GM21786 (cell line): ENCODE measurements around the gene A4GALT.

ENCODE experiments used
- ATAC-seq: cut with Tn5 transposase; IDR thresholded peaks from one replicate; pipeline ENCODE4 v1.9.1; 2021; ENCODE audit not compliant: unreplicated experiment

Gene A4GALT

GRCh38 chr22:42704896-42705295, 15.8 kb downstream of the A4GALT start:
- no peak for ATAC-seq

DNA sequence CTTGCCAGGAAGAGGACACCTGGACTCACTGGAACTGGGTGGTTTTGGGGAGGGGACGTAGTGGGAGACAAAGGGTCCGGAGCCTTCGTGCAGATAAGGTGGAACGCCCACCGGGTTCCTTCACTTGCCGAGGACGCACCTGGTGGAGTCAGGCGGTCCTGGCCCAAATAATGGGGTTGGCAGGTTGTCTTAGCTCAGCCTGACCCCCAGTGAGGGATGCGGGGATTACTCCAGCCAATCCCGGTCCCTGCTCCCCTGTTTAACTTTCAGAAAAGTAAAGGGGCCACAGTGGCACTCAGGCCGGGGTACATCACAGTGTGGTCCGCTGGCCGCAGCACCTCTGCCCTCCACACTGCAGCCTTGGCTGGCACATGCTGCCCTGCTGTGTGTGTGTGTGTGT, 18.0 kb downstream of the A4GALT start:
- no peak for ATAC-seq

- ATAC-seq, result no peak
These were observed 19.0 kb downstream of the A4GALT start for GRCh38 chr22:42701694-42702093.

- no peak for ATAC-seq
These were observed 19.8 kb downstream of the A4GALT start for GRCh38 chr22:42700901-42701300.

DNA sequence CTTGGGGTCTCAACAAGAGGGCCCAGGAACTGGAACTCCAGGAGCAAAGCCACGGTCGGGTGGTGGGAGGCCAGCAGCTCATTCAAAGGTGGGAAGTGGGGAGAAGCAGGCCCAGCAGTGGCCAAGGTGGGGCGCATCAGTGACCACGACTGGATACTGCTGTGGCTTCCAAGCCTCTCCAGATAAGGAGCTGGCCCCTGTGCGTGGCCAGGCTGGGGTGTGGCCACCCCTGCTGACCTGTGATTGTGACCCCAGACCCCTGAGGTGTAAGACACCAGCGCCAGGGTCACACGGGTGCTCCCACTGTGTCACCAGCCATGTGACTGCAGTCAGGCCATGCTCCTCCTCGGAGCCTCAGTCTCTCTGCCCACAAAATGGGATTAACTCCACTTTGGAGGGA, 20.3 kb downstream of the A4GALT start:
- no peak for ATAC-seq

DNA sequence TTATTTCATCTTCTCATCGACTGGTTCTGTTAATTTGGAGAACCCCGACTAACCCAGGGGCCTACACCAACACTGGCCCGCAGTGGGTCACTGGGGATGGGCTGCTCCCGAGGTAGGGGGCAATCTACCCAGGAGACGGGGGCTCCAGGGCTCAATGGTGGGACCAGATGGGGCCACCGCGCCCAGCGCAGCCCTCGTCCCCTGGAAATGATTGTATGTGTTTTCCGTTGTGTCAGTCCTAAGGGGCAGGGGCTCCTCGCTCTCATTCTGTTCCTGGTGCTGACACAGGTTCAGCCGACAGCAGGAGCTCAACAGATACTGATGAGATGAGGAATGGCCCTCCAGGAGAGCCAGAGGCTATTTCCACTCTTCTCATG, 20.7 kb downstream of the A4GALT start:
- no peak for ATAC-seq

- no peak for ATAC-seq
These were observed 21.2 kb downstream of the A4GALT start for GRCh38 chr22:42699281-42699975.

DNA sequence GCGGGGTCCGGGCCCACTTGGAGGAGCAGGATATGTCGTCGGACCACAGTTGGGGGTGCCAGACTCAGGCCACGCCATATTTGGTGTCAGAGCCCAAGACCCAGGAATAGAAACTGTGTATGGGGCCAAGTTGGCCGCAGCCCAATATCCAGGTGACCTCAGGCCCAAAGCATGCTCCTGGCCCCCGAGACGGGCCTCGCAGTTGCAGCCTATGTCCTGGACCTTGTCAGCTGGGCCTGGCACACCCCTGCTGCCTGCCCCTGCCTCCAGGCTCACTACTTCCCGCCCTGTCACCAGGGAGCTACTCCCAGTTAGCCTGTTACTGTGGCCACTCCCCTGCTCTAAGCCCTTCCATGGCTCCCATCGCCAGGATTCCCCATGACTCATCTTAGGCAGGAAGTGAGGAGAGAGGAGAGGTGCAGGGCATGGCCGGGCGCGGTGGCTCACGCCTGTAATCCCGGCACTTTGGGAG, 23.1 kb downstream of the A4GALT start:
- ATAC-seq, result no peak

- ATAC-seq, result no peak
These were observed 24.2 kb downstream of the A4GALT start for GRCh38 chr22:42696331-42696967.

DNA sequence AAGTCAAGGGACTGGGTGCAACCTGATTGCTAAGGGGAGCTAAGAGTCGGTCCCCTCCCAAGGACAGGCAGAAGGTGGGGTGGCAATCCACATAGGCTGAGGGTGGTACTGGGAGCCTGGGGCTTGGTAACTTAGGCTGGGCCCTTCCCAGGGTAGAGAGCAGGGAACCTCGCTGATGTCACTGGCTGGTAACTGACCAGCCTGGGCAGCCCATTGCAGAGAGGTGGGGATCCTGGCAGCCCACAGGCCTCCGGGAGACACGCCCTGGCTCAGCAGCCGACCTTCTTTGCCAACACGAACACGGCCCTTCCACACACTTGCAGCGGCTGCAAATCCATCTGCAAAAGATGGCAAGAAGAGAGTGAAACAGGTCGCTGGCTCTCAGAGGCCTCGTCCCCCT, 25.4 kb downstream of the A4GALT start:
- ATAC-seq, result no peak

- ATAC-seq, result no peak
These were observed 26.6 kb downstream of the A4GALT start for GRCh38 chr22:42693763-42694683.

DNA sequence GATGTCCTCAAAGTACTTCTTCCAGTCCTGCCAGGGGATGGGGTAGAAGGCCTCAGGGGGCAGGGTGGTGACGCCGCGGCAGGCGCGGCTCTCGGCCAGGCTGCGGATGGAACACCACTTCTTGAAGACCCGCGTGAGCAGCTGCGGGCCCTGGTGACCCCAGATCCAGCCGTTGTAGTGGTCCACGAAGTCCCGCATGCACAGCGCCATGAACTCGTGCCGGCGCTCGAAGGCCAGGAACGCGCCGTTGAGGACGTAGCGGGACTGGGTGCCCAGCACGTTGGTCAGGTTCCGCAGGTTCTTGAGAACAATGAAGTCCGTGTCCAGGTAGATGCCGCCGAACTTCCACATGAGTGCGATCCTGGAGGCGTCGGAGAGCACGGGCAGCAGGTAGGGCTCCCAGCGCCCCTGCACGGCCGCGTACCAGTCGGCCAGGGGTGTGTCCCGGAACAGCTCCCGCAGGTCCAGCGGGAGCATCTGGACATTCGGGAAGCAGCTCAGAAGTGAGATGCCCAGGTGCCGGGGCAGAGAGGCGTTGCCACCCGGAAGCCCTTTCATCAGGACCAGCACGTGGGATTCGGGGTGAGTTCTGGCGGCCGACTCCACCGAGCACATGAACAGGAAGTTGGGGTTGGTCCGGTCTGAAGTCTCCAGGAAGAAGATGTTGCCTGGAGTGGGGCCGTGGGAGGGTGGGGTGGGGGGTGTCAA, 27.5 kb downstream of the A4GALT start:
- ATAC-seq, result no peak

DNA sequence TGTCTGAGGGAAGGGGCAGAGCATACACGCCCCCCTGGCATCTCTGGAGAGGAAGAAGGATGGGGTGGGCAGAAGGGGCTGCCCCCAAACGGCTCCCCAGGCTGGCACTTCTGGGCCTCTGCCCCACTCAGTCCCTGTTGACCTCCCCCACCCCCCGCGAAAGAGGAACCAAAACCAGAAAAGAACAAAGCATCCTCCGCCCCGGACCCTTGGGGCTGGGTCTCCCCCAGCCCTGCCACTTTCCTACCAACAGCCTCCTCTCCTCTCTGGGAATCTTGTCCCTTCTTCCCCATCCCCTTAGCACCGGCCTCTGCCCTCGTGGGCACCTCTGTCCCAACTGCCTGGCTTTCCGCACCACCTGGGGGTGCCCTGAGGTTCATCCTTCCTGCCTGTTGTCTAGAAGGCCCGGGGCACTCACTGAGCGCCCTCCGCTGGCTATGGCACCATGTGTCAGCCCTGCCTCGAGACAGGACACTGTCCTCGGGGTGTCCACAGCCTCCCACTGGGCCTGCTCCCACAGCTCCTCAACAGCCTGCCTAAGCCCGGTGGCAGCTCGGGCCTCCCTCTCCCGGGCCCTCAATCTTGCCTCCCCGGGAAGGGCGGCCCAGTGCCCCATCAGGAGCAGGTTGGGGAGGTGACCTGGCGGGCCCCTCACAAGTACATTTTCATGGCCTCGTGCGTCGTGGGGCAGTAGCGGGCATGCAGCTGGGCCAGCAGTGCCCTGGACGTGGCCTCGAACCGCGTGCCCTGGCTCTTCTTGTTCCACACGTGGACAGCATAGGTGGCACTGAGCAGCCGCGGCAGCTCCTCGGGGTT, 28.2 kb downstream of the A4GALT start:
- ATAC-seq, result no peak

DNA sequence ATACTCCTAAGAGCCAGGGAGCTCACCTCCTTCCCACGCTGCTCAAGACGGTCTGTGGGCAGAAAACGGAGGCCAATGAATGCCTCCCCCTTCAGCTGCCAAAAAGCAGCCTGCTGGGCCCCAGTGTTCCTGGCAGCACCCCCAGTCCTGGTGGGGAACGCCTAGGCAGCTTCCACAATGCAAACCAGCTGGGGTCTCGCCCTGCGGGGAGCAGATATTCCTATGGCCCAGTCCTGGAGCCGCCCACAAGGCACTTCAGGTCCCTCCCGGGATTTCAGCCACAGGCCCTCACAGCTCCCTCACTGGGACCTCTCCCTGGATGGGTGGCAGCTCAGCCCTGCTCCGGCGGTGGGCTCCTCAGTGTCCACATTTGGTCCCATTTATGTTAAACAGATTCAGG, 29.2 kb downstream of the A4GALT start:
- no peak for ATAC-seq

GRCh38 chr22:42688241-42689211, 32.1 kb downstream of the A4GALT start:
- no peak for ATAC-seq

DNA sequence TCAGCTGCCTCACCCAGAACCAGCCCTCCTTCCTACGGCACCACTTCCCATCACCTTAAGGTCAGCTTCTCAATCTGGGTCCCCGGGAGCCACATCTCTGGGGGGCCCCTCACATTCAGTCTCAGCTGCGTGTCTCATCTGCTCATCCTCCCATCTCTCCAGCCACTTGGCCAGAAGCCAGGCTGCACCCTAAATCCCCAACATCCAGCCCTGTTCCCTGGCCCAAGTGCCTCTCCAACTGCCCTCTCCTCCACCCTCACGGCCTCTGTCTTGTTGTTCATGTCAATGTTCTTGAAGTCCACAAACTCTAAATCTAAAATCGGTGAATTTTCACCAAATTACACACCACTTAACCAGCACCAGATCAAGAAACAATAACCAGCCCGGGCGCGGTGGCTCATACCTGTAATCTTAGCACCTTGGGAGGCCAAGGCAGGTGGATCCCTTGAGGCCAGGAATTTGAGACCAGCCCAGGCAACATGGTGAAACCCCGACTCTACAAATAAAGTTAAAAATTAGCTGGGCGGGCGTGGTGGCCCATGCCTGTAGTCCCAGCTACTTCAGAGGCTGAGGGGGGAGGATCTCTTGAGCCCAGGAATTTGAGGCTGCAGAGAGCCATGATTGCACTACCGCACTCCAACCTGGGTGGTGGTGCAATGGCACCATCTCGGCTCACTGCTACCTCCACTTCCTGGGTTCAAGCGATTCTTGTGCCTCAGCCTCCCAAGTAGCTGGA, 33.7 kb downstream of the A4GALT start:
- ATAC-seq, result no peak

- ATAC-seq, result no peak
These were observed 34.6 kb downstream of the A4GALT start for GRCh38 chr22:42685941-42686653.
